Breast epithelium (tissue), 3 donors: Measurements from ENCODE around the gene STXBP3.

Experiments used
- CTCF ChIP-seq, 3 donors: fragments of 450-650 bp; IDR thresholded peaks; one replicate each; pipeline ENCODE4 v1.5.1; 2016 to 2017; ENCODE audit warnings: antibody characterized with exemption in 3 of 3, mild to moderate bottlenecking in 3 of 3, moderate library complexity in 3 of 3
- POLR2A ChIP-seq: fragments of 450-650 bp; IDR thresholded peaks from one replicate; pipeline ENCODE4 v1.6.1; 2016; ENCODE audit warnings: antibody characterized with exemption, mild to moderate bottlenecking, moderate library complexity
- POLR2AphosphoS5 ChIP-seq, 3 donors: sonication (generic); formaldehyde crosslinking; IDR thresholded peaks; one replicate each; pipeline ENCODE4 v1.6.1; 2017; ENCODE audit warnings: antibody characterized with exemption in 3 of 3

DNA sequence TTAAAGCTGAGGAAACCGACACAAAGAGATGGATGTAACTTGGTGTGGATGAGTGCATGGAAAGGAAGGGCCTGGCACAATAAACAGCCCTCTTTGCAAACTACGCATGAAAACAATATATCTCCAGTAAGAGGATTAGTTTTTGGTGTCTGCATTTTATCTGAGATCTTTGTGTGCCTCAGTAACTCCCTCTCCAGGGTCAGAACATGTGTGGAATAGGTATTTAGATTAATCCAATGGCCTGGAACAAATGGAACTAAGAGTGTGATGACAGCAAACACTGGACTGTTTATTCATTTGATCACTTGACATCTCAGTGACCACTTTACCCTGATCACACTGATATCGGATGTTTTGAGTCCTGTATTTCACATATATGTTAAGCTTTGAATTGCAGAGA is 65.1 kb downstream of the STXBP3 start:
- TF ChIP-seq CTCF (IDR thresholded peaks at IDR 0.05) (no peak), POLR2AphosphoS5 (IDR thresholded peaks at IDR 0.05) (no peak), POLR2A (no peak)
